ENCODE data around the gene IGFBP1. TPM values are rescaled to one million over a fixed set of nuclear protein-coding genes. Genes with fewer than 3 reads are reported as not detected.
A peak's percentile ranks its signal among the peaks of the same experiment; 100 is the strongest.

Gene IGFBP1
- total RNA-seq, 1 experiment from 2014 or later = not detected

GRCh38 chr7:45874408-45875131, 13.7 kb upstream of the IGFBP1 start:
- H3K9ac ChIP-seq (ENCODE audit: low read length) = no peak overlapping the region
- no peak for DNase-seq
- no peaks in the 10 kb centered on the region for H3K79me2 ChIP-seq (ENCODE audit: low read length)
- H4K20me1 ChIP-seq (ENCODE audit: insufficient read depth, low read depth, low read length) = no peaks in the 10 kb centered on the region
- no peaks in the 10 kb centered on the region for H3K9me2 ChIP-seq (replicated peaks; ENCODE audit: insufficient read depth, low read length)
- H3K4me3 ChIP-seq (ENCODE audit: low read length) = no peak overlapping the region
- no peak overlapping the region for H3K4me2 ChIP-seq (ENCODE audit: low read depth, low read length, poor library complexity, severe bottlenecking)
- no peaks in the 10 kb centered on the region for H3K4me1 ChIP-seq (ENCODE audit: low read length)
- H3K27ac ChIP-seq (ENCODE audit: low read length) = no peak overlapping the region
- no peaks in the 10 kb centered on the region for H3K9me3 ChIP-seq (ENCODE audit: low read length)
- H2AFZ ChIP-seq (ENCODE audit: low read length) = no peak overlapping the region
- no peaks in the 10 kb centered on the region for H3K27me3 ChIP-seq (ENCODE audit: low read length)
- H3K36me3 ChIP-seq (ENCODE audit: insufficient read depth, low read length) = no peaks in the 10 kb centered on the region

GRCh38 chr7:45876519-45876918, 11.8 kb upstream of the IGFBP1 start:
- no peaks in the 10 kb centered on the region for H3K79me2 ChIP-seq (ENCODE audit: low read length)
- DNase-seq = no peak
- no peak overlapping the region for H3K4me2 ChIP-seq (ENCODE audit: low read depth, low read length, poor library complexity, severe bottlenecking)
- H3K27ac ChIP-seq (ENCODE audit: low read length) = no peak overlapping the region
- H3K9ac ChIP-seq (ENCODE audit: low read length) = no peak overlapping the region
- no peak overlapping the region for H2AFZ ChIP-seq (ENCODE audit: low read length)
- H3K4me1 ChIP-seq (ENCODE audit: low read length) = no peaks in the 10 kb centered on the region
- no peaks in the 10 kb centered on the region for H3K27me3 ChIP-seq (ENCODE audit: low read length)
- H3K36me3 ChIP-seq (ENCODE audit: insufficient read depth, low read length) = no peaks in the 10 kb centered on the region
- no peaks in the 10 kb centered on the region for H4K20me1 ChIP-seq (ENCODE audit: insufficient read depth, low read depth, low read length)
- H3K9me2 ChIP-seq (replicated peaks; ENCODE audit: insufficient read depth, low read length) = no peaks in the 10 kb centered on the region
- H3K4me3 ChIP-seq (ENCODE audit: low read length) = no peak overlapping the region
- no peaks in the 10 kb centered on the region for H3K9me3 ChIP-seq (ENCODE audit: low read length)

- no peaks in the 10 kb centered on the region for H3K9me3 ChIP-seq (ENCODE audit: low read length)
- H3K27me3 ChIP-seq (ENCODE audit: low read length) = no peaks in the 10 kb centered on the region
- no peaks in the 10 kb centered on the region for H3K9me2 ChIP-seq (replicated peaks; ENCODE audit: insufficient read depth, low read length)
- no peak overlapping the region for H3K4me2 ChIP-seq (ENCODE audit: low read depth, low read length, poor library complexity, severe bottlenecking)
- no peak for DNase-seq
- H3K27ac ChIP-seq (ENCODE audit: low read length) = no peak overlapping the region
- no peaks in the 10 kb centered on the region for H3K79me2 ChIP-seq (ENCODE audit: low read length)
- no peaks in the 10 kb centered on the region for H4K20me1 ChIP-seq (ENCODE audit: insufficient read depth, low read depth, low read length)
- H2AFZ ChIP-seq (ENCODE audit: low read length) = no peak overlapping the region
- H3K4me1 ChIP-seq (ENCODE audit: low read length) = no peaks in the 10 kb centered on the region
- no peaks in the 10 kb centered on the region for H3K36me3 ChIP-seq (ENCODE audit: insufficient read depth, low read length)
- no peak overlapping the region for H3K4me3 ChIP-seq (ENCODE audit: low read length)
- no peak overlapping the region for H3K9ac ChIP-seq (ENCODE audit: low read length)
Measured at GRCh38 chr7:45878457-45879144, 9.7 kb upstream of the IGFBP1 start.

- no peaks in the 10 kb centered on the region for H3K9me3 ChIP-seq (ENCODE audit: low read length)
- no peak overlapping the region for H3K4me2 ChIP-seq (ENCODE audit: low read depth, low read length, poor library complexity, severe bottlenecking)
- no peak overlapping the region for H2AFZ ChIP-seq (ENCODE audit: low read length)
- H3K4me3 ChIP-seq (ENCODE audit: low read length) = no peak overlapping the region
- no peaks in the 10 kb centered on the region for H3K36me3 ChIP-seq (ENCODE audit: insufficient read depth, low read length)
- no peaks in the 10 kb centered on the region for H3K79me2 ChIP-seq (ENCODE audit: low read length)
- H3K9ac ChIP-seq (ENCODE audit: low read length) = no peak overlapping the region
- no peaks in the 10 kb centered on the region for H4K20me1 ChIP-seq (ENCODE audit: insufficient read depth, low read depth, low read length)
- no peak overlapping the region for H3K27ac ChIP-seq (ENCODE audit: low read length)
- H3K9me2 ChIP-seq (replicated peaks; ENCODE audit: insufficient read depth, low read length) = no peaks in the 10 kb centered on the region
- H3K27me3 ChIP-seq (ENCODE audit: low read length) = no peaks in the 10 kb centered on the region
- DNase-seq = no peak
- no peaks in the 10 kb centered on the region for H3K4me1 ChIP-seq (ENCODE audit: low read length)
Measured at GRCh38 chr7:45880433-45880860, 7.8 kb upstream of the IGFBP1 start.

- H2AFZ ChIP-seq (ENCODE audit: low read length) = no peak overlapping the region
- H3K79me2 ChIP-seq (ENCODE audit: low read length) = no peaks in the 10 kb centered on the region
- no peaks in the 10 kb centered on the region for H3K27me3 ChIP-seq (ENCODE audit: low read length)
- H3K4me1 ChIP-seq (ENCODE audit: low read length) = no peaks in the 10 kb centered on the region
- H3K9me3 ChIP-seq (ENCODE audit: low read length) = no peaks in the 10 kb centered on the region
- no peaks in the 10 kb centered on the region for H3K9me2 ChIP-seq (replicated peaks; ENCODE audit: insufficient read depth, low read length)
- no peak overlapping the region for H3K9ac ChIP-seq (ENCODE audit: low read length)
- no peak overlapping the region for H3K4me2 ChIP-seq (ENCODE audit: low read depth, low read length, poor library complexity, severe bottlenecking)
- H3K4me3 ChIP-seq (ENCODE audit: low read length) = no peak overlapping the region
- DNase-seq = no peak
- no peaks in the 10 kb centered on the region for H3K36me3 ChIP-seq (ENCODE audit: insufficient read depth, low read length)
- H3K27ac ChIP-seq (ENCODE audit: low read length) = no peak overlapping the region
- no peaks in the 10 kb centered on the region for H4K20me1 ChIP-seq (ENCODE audit: insufficient read depth, low read depth, low read length)
Measured at GRCh38 chr7:45881280-45881758, 7.0 kb upstream of the IGFBP1 start.

GRCh38 chr7:45881759-45882464, 6.4 kb upstream of the IGFBP1 start:
- Histone ChIP-seq H4K20me1 (ENCODE audit: insufficient read depth, low read depth, low read length) (no peaks in the 10 kb centered on the region), H3K27ac (ENCODE audit: low read length) (no peak overlapping the region), H3K36me3 (ENCODE audit: insufficient read depth, low read length) (no peaks in the 10 kb centered on the region), H3K9me3 (ENCODE audit: low read length) (no peaks in the 10 kb centered on the region), H3K4me3 (ENCODE audit: low read length) (no peak overlapping the region), H3K27me3 (ENCODE audit: low read length) (no peaks in the 10 kb centered on the region), H3K4me1 (ENCODE audit: low read length) (no peaks in the 10 kb centered on the region), H3K4me2 (ENCODE audit: low read depth, low read length, poor library complexity, severe bottlenecking) (no peak overlapping the region), H3K79me2 (ENCODE audit: low read length) (no peaks in the 10 kb centered on the region), H3K9ac (ENCODE audit: low read length) (no peak overlapping the region), H2AFZ (ENCODE audit: low read length) (no peak overlapping the region), H3K9me2 (replicated peaks; ENCODE audit: insufficient read depth, low read length) (no peaks in the 10 kb centered on the region)
- DNase-seq = no peak

GRCh38 chr7:45882465-45882810, 5.8 kb upstream of the IGFBP1 start:
- H3K4me3 ChIP-seq (ENCODE audit: low read length) = no peak overlapping the region
- no peaks in the 10 kb centered on the region for H3K9me2 ChIP-seq (replicated peaks; ENCODE audit: insufficient read depth, low read length)
- H3K27me3 ChIP-seq (ENCODE audit: low read length) = no peaks in the 10 kb centered on the region
- no peak overlapping the region for H3K9ac ChIP-seq (ENCODE audit: low read length)
- H3K36me3 ChIP-seq (ENCODE audit: insufficient read depth, low read length) = no peaks in the 10 kb centered on the region
- no peaks in the 10 kb centered on the region for H3K79me2 ChIP-seq (ENCODE audit: low read length)
- no peak for DNase-seq
- no peak overlapping the region for H3K4me2 ChIP-seq (ENCODE audit: low read depth, low read length, poor library complexity, severe bottlenecking)
- no peak overlapping the region for H3K27ac ChIP-seq (ENCODE audit: low read length)
- no peaks in the 10 kb centered on the region for H3K4me1 ChIP-seq (ENCODE audit: low read length)
- H2AFZ ChIP-seq (ENCODE audit: low read length) = no peak overlapping the region
- H3K9me3 ChIP-seq (ENCODE audit: low read length) = no peaks in the 10 kb centered on the region
- no peaks in the 10 kb centered on the region for H4K20me1 ChIP-seq (ENCODE audit: insufficient read depth, low read depth, low read length)

- H3K4me1 ChIP-seq (ENCODE audit: low read length) = no peaks in the 10 kb centered on the region
- H3K9ac ChIP-seq (ENCODE audit: low read length) = no peak overlapping the region
- H3K27ac ChIP-seq (ENCODE audit: low read length) = no peak overlapping the region
- H2AFZ ChIP-seq (ENCODE audit: low read length) = no peak overlapping the region
- no peaks in the 10 kb centered on the region for H4K20me1 ChIP-seq (ENCODE audit: insufficient read depth, low read depth, low read length)
- H3K27me3 ChIP-seq (ENCODE audit: low read length) = no peaks in the 10 kb centered on the region
- H3K9me2 ChIP-seq (replicated peaks; ENCODE audit: insufficient read depth, low read length) = no peaks in the 10 kb centered on the region
- H3K36me3 ChIP-seq (ENCODE audit: insufficient read depth, low read length) = no peaks in the 10 kb centered on the region
- no peak overlapping the region for H3K4me2 ChIP-seq (ENCODE audit: low read depth, low read length, poor library complexity, severe bottlenecking)
- H3K4me3 ChIP-seq (ENCODE audit: low read length) = no peak overlapping the region
- no peaks in the 10 kb centered on the region for H3K79me2 ChIP-seq (ENCODE audit: low read length)
- peak; percentile 38 for DNase-seq
- no peaks in the 10 kb centered on the region for H3K9me3 ChIP-seq (ENCODE audit: low read length)
Measured at GRCh38 chr7:45884136-45884535, 4.2 kb upstream of the IGFBP1 start.
